EL (cell line): ENCODE data around the gene SLC8A1.

Experiments used
- DNase-seq: peaks from one replicate; pipeline ENCODE4 v3.0.0-alpha.2; 2016

The SLC8A1 gene

GRCh38 chr2:40348665-40349064 is 103.2 kb downstream of the SLC8A1 start:
- peak; percentile 95 for DNase-seq

GRCh38 chr2:40348038-40348437 is 103.9 kb downstream of the SLC8A1 start:
- peak; percentile 34 for DNase-seq

GRCh38 chr2:40346535-40347354 is 105.1 kb downstream of the SLC8A1 start:
- peak; percentile 57 for DNase-seq

- DNase-seq, result no peak
Measured at GRCh38 chr2:40344364-40344763, 107.5 kb downstream of the SLC8A1 start.

- DNase-seq, result peak; percentile 89
Measured at GRCh38 chr2:40343902-40344301, 108.0 kb downstream of the SLC8A1 start.

- DNase-seq, result peak; percentile 34
Measured at GRCh38 chr2:40341198-40341597, 110.7 kb downstream of the SLC8A1 start.

- no peak for DNase-seq
Measured at GRCh38 chr2:40339026-40339425, 112.9 kb downstream of the SLC8A1 start.

- peak; percentile 42 for DNase-seq
Measured at GRCh38 chr2:40332191-40332826, 119.6 kb downstream of the SLC8A1 start.

- no peak for DNase-seq
Measured at GRCh38 chr2:40330096-40330495, 121.8 kb downstream of the SLC8A1 start.

GRCh38 chr2:40329739-40330030 is 122.2 kb downstream of the SLC8A1 start:
- DNase-seq, result no peak

GRCh38 chr2:40325116-40325515 is 126.8 kb downstream of the SLC8A1 start:
- no peak for DNase-seq

- no peak for DNase-seq
Measured at GRCh38 chr2:40324656-40325055, 127.2 kb downstream of the SLC8A1 start.

GRCh38 chr2:40321822-40322221 is 130.1 kb downstream of the SLC8A1 start:
- peak; percentile 34 for DNase-seq

GRCh38 chr2:40321016-40321623 is 130.8 kb downstream of the SLC8A1 start:
- no peak for DNase-seq

- no peak for DNase-seq
Measured at GRCh38 chr2:40318921-40319320, 133.0 kb downstream of the SLC8A1 start.

- peak; percentile 11 for DNase-seq
Measured at GRCh38 chr2:40317761-40318160, 134.1 kb downstream of the SLC8A1 start.

GRCh38 chr2:40317046-40317445 is 134.8 kb downstream of the SLC8A1 start:
- DNase-seq, result peak; percentile 21

GRCh38 chr2:40316620-40317019 is 135.3 kb downstream of the SLC8A1 start:
- no peak for DNase-seq

GRCh38 chr2:40315683-40316082 is 136.2 kb downstream of the SLC8A1 start:
- DNase-seq, result peak; percentile 69

- no peak for DNase-seq
Measured at GRCh38 chr2:40311026-40311425, 140.9 kb downstream of the SLC8A1 start.

GRCh38 chr2:40310303-40310702 is 141.6 kb downstream of the SLC8A1 start:
- DNase-seq, result no peak

- no peak for DNase-seq
Measured at GRCh38 chr2:40304340-40304739, 147.6 kb downstream of the SLC8A1 start.

GRCh38 chr2:40303746-40304145 is 148.1 kb downstream of the SLC8A1 start:
- no peak for DNase-seq

- no peak for DNase-seq
Measured at GRCh38 chr2:40302751-40303325, 149.1 kb downstream of the SLC8A1 start.
